HCT116 (cell line): ENCODE measurements around the gene SLC12A4. TPM values are rescaled to one million over a fixed set of nuclear protein-coding genes. Genes with fewer than 3 reads are reported as not detected.

Source experiments
- ATAC-seq: fragments of 200-7000 bp; cut with Tn5 transposase; 2 replicates; pipeline ENCODE4 v1.9.1; 2020; ENCODE audit warnings: mild to moderate bottlenecking, moderate library complexity
- BruUV-seq: library from RNA; stranded (reverse); fragments of 400-500 nt; replicated peaks from 2 replicates; lab custom pipeline; 2021; lab: Mats Ljungman, UMichigan
- CTCF ChIA-PET: fragments of 300-600 bp; sonication (Branson Sonifier 250); formaldehyde crosslinking; loops from one replicate; lab custom pipeline; 2021; ENCODE audit warnings: antibody characterized with exemption; lab: Charles Lee
- POLR2A ChIA-PET: fragments of 300-600, 350-600 bp; sonication (Branson Sonifier 250); formaldehyde crosslinking; loops from one replicate; lab custom pipeline; 2021; ENCODE audit warnings: antibody characterized with exemption; lab: Charles Lee
- RAD21 ChIA-PET, 2 experiments: fragments of 300-600 bp; sonication (Branson Sonifier 250); formaldehyde crosslinking; loops; one replicate each; lab custom pipeline; 2023; ENCODE audit warnings: low total read pairs in 2 of 2; ENCODE audit not compliant: uncharacterized antibody in 2 of 2, unreplicated experiment in 2 of 2, low non-redundant PET in 1 of 2; lab: Charles Lee
- DNase-seq: peaks from one replicate; pipeline ENCODE4 v3.0.0-alpha.2; 2010; ENCODE audit warnings: low read depth, low spot score
- H2AFZ ChIP-seq: fragments of 200-600 bp; shearing (Covaris generic), sonication (generic); 2 replicates; pipeline ENCODE4 v1.6.1; 2017; ENCODE audit warnings: low read depth, mixed run types, mixed read lengths, antibody characterized with exemption, low read length; ENCODE audit not compliant: poor library complexity, severe bottlenecking
- H3K27ac ChIP-seq: 2 replicates; pipeline ENCODE4 v1.5.1; 2012; ENCODE audit warnings: low read depth, low read length
- H3K27me3 ChIP-seq: fragments of 200-600 bp; sonication (generic); 2 replicates; pipeline ENCODE4 v1.6.1; 2016; ENCODE audit warnings: mixed run types, low read length, mixed read lengths; ENCODE audit not compliant: insufficient read depth
- H3K36me3 ChIP-seq, 2 experiments: fragments of 200-500 bp in 1 of 2; fragments of 200-600 bp in 1 of 2; sonication (Bioruptor generic) in 1 of 2; sonication (generic) in 1 of 2; 2 replicates each; pipeline versions ENCODE4 v1.5.1 to v1.6.1; 2014 to 2016; ENCODE audit warnings: low read length in 2 of 2, inconsistent platforms in 1 of 2, mixed read lengths in 1 of 2, mixed run types in 1 of 2; ENCODE audit not compliant: insufficient read depth in 2 of 2, control insufficient read depth in 1 of 2
- H3K4me1 ChIP-seq, 2 experiments: fragments of 200-600 bp in 1 of 2; sonication (generic) in 1 of 2; 2 replicates each; pipeline versions ENCODE4 v1.5.1 to v1.6.1; 2012 to 2017; ENCODE audit warnings: low read length in 2 of 2, inconsistent platforms in 1 of 2, mild to moderate bottlenecking in 1 of 2, mixed read lengths in 1 of 2, mixed run types in 1 of 2, moderate library complexity in 1 of 2; ENCODE audit not compliant: insufficient read depth in 2 of 2, control insufficient read depth in 1 of 2
- H3K4me2 ChIP-seq: fragments of 200-600 bp; sonication (generic); 2 replicates; pipeline ENCODE4 v1.6.1; 2017; ENCODE audit warnings: mixed run types, low read length, mixed read lengths
- H3K4me3 ChIP-seq, 2 experiments: fragments of 200-600 bp in 1 of 2; sonication (generic) in 1 of 2; replicated peaks in 1 of 2; 2 replicates each; pipeline ENCODE4 v1.5.1; 2011 to 2016; ENCODE audit warnings: low read length in 2 of 2, control low read depth in 1 of 2, low read depth in 1 of 2, mild to moderate bottlenecking in 1 of 2, mixed read lengths in 1 of 2, mixed run types in 1 of 2
- H3K79me2 ChIP-seq: fragments of 200-600 bp; sonication (generic); 2 replicates; pipeline ENCODE4 v1.6.1; 2017; ENCODE audit warnings: mild to moderate bottlenecking, mixed run types, low read length, moderate library complexity, mixed read lengths; ENCODE audit not compliant: insufficient read depth
- H3K9ac ChIP-seq: fragments of 200-600 bp; sonication (generic); 2 replicates; pipeline ENCODE4 v1.6.1; 2016; ENCODE audit warnings: low read length, mixed read lengths
- H3K9me2 ChIP-seq: fragments of 200-600 bp; sonication (generic), shearing (Covaris generic); 2 replicates; pipeline ENCODE4 v1.6.1; 2017; ENCODE audit warnings: mixed run types, mild to moderate bottlenecking, moderate library complexity; ENCODE audit not compliant: insufficient read depth
- H3K9me3 ChIP-seq, 2 experiments: fragments of 200-500 bp in 1 of 2; fragments of 200-600 bp in 1 of 2; sonication (Bioruptor generic) in 1 of 2; sonication (generic) in 1 of 2; 2 replicates each; pipeline ENCODE4 v1.6.1; 2014 to 2017; ENCODE audit warnings: low read length in 2 of 2, mixed read lengths in 2 of 2, inconsistent platforms in 1 of 2, low read depth in 1 of 2, mild to moderate bottlenecking in 1 of 2, mixed run types in 1 of 2, moderate library complexity in 1 of 2; ENCODE audit not compliant: control insufficient read depth in 1 of 2, insufficient read depth in 1 of 2
- H4K20me1 ChIP-seq: fragments of 200-600 bp; sonication (generic), shearing (Covaris generic); 2 replicates; pipeline ENCODE4 v1.6.1; 2017; ENCODE audit warnings: mixed run types, mild to moderate bottlenecking, moderate library complexity; ENCODE audit not compliant: insufficient read depth
- POLR2AphosphoS5 ChIP-seq: IDR thresholded peaks from 2 replicates; pipeline ENCODE4 v1.6.1; 2011; ENCODE audit warnings: mild to moderate bottlenecking, low read depth, low read length, moderate library complexity
- SP1 ChIP-seq: IDR thresholded peaks from 2 replicates; pipeline ENCODE4 v1.6.1; 2012; ENCODE audit warnings: low read depth
- intact Hi-C: fragments of 100-400 bp; cut with micrococcal nuclease; formaldehyde crosslinking; loops from 2 replicates; pipeline ENCODE4 v1.10.0; 2022
- total RNA-seq: library from RNA; stranded (reverse); gene quantifications from one replicate; pipeline ENCODE4 v1.2.1, GENCODE V29; 2021; ENCODE audit not compliant: unreplicated experiment
- TF ChIP-seq, protein P1 (sequence below): IDR thresholded peaks from 2 replicates; pipeline ENCODE4 v1.6.1; 2012

SLC12A4 gene
- total RNA-seq, 1 experiment from 2014 or later = 46.0 TPM

DNA sequence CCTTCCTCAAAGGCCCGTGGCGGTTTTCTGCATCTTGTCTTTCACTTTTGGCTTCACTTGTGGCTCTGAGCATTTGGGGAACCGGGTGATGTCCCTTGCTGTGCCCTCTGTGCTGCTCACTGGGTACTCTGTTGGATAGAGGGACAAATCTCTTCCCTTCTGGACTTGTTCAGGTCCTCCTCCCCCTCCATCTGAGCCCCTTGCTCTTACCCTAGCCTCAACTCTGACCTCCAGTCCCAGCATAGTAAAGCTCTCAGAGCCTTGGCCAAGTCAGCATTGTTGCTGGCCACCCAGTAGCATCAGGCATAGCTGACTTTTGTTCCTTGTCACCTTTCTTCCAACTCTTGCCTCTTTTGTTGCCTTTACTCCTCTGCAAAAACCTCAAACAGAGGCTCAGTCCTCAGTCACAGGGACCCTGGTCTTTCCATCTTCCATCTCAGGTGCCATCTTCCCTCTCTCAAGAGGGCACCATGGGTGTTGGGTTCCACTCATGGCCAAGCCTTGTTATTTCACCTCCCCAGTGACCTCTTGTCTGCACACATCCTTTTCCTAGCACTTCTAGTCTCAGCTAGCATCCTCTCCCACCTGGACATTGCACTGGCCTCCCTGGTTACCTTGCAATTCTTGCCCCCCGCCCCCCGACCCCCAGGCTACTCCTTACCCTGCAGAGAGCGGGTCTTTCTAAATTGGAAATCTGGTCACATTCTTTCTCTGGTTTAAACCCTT lies 31.4 kb downstream of the SLC12A4 start:
- intact Hi-C loops = loop anchor here (5.0 to 10.0 kb wide), 2 partner anchors 120 to 412 kb away; partner anchors contain the start of gene RIPOR1
- TF ChIP-seq POLR2AphosphoS5 (peak; percentile 31; the same call in 1 of the 2 replicates), SP1 (no peak)
- Histone ChIP-seq H2AFZ (no peak overlapping the region), H3K4me2 (peak overlapping the region; percentile 98), H3K4me3 (peak overlapping the region; percentile 70 to 82), H3K27ac (peak overlapping the region; percentile 83), H3K27me3 (no peaks in the 10 kb centered on the region), H3K9ac (peak overlapping the region; percentile 85), H4K20me1 (no peaks in the 10 kb centered on the region), H3K79me2 (peaks cover 33% of the 10 kb centered on the region), H3K9me3 (no peaks in the 10 kb centered on the region), H3K9me2 (no peaks in the 10 kb centered on the region), H3K36me3 (peaks cover 0 to 8% of the 10 kb centered on the region in 2 experiments; a peak in 1 of 4 replicates), H3K4me1 (peaks cover 3 to 39% of the 10 kb centered on the region in 2 experiments; a peak in 3 of 4 replicates)
- ChIA-PET CTCF (interaction anchor here (1.4 kb wide), 1 partner anchor 104 kb away, joined by 3 read pairs; no protein-coding TSS in a partner anchor), POLR2A (no interaction called here), RAD21 (no interaction called here)
- BruUV-seq = no TSS peak
- ATAC-seq = no peak
- no peak for DNase-seq

DNA sequence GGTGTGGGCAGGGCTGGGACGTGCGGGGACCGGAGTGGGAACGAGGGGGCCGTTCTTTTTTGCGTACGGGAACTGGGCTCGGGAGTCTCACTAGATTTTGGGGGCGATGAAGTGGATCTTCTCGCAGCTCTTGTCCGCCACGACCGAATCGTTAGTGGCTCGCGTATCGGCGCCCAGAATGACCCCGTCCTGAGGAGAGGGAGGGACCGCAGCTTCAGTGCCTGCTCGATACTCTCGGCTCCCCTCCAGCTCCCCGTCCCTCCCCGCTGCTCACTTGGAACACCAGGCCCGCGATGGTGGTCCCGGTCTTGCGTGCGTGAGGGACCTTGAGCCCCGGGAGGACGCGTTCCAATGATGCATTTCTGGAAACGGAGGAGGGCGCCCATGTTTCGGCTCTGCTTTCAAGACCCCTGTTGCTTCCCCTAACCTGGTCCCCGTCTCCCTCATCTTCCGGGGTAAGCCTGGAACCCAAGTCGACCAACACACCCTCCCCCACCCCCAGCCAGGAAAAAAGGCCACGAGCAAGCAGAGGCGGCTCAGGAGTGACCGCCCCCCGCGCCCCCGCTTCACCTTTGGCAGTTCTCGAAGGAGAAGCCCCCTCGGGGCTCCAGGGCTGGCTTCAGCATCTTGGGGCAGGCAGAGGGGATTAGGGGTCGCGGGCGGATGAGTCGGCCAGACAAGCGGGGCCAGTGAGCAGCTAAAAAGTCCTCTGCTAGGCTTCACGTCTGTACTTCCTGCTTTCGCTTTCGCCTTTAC lies 32.1 kb downstream of the SLC12A4 start, which contains the start of gene PSMB10:
PSMB10 (minus strand) TSS at position 727 of the 756 bp plus-strand sequence; CDS start at position 626, 101 bp downstream.
- peaks cover 33% of the 10 kb centered on the region for H3K79me2 ChIP-seq
- DNase-seq (no peak), ATAC-seq (peak; percentile 16)
- peak within 1 kb of the TSS; percentile 85 for H3K9ac ChIP-seq
- H3K36me3 ChIP-seq = peaks cover 0 to 8% of the 10 kb centered on the region in 2 experiments; a peak in 1 of 4 replicates
- RAD21 ChIA-PET = interaction anchor here in 1 of 2 experiments (1.0 kb wide), 1 partner anchor 148 kb away, joined by 3 read pairs; no protein-coding TSS in a partner anchor
- POLR2A ChIA-PET = interaction anchor here (0.8 to 1.3 kb wide), 6 partner anchors 9 to 374 kb away, joined by 3 to 8 read pairs (median 4); partner anchors contain the start of genes CTCF, DDX28 and DUS2
- BruUV-seq = TSS peak; percentile 82
- H3K9me3 ChIP-seq = no peaks in the 10 kb centered on the region
- peak; percentile 37; the same call in 1 of the 2 replicates for TF ChIP-seq POLR2AphosphoS5
- TF ChIP-seq, protein P1, sequence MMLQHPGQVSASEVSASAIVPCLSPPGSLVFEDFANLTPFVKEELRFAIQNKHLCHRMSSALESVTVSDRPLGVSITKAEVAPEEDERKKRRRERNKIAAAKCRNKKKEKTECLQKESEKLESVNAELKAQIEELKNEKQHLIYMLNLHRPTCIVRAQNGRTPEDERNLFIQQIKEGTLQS = no peak
- peak within 1 kb of the TSS; percentile 98 for H3K4me2 ChIP-seq
- H3K27ac ChIP-seq = peak within 1 kb of the TSS; percentile 83
- CTCF ChIA-PET = interaction anchor here (0.5 to 2.7 kb wide), 11 partner anchors 8 to 457 kb away, joined by 3 to 11 read pairs (median 3); partner anchors contain the start of genes ATP6V0D1 and LCAT
- H3K27me3 ChIP-seq = no peaks in the 10 kb centered on the region
- peaks cover 3 to 32% of the 10 kb centered on the region in 2 experiments; a peak in 3 of 4 replicates for H3K4me1 ChIP-seq
- no peaks in the 10 kb centered on the region for H4K20me1 ChIP-seq
- intact Hi-C loops = loop anchor here (5.0 to 10.0 kb wide), 2 partner anchors 119 to 412 kb away; partner anchors contain the start of gene RIPOR1
- H3K4me3 ChIP-seq = peak within 1 kb of the TSS; percentile 70 to 82
- no peaks in the 10 kb centered on the region for H3K9me2 ChIP-seq
- H2AFZ ChIP-seq = no peak within 1 kb of the TSS
